Activated T-helper 1 cell treated with anti-CD3 and anti-CD28 coated beads, Interleukin-2, amount 50 U/mL, for 16 hours (primary cell): ENCODE measurements around the gene LRRC45.
A peak's percentile ranks its signal among the peaks of the same experiment; 100 is the strongest.

Source experiments
- DNase-seq, 2 donors: peaks; one replicate each; pipeline ENCODE4 v3.0.0-alpha.2; 2020; ENCODE audit warnings: low read depth in 1 of 2, low spot score in 1 of 2

LRRC45 gene

DNA sequence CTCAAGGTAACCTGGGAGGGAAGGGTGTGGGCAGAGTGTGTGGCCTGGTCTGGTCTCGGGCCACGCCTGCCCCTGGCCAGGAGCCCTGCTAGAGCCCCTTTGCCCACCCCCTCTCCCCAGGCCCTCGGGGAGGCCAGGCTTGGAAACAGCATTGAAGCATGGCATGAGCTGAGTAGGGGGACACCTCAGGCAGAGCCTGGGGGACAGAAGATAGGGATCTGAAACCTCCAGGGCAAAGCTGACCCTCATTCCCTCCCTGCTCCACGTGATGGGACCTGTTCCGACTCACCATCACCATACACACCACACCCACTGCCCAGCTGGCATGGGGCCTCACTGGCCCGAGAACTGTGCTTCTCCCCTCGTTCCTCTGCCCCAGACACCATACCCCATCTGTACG lies 26.0 kb downstream of the LRRC45 start:
- no peak for DNase-seq

DNA sequence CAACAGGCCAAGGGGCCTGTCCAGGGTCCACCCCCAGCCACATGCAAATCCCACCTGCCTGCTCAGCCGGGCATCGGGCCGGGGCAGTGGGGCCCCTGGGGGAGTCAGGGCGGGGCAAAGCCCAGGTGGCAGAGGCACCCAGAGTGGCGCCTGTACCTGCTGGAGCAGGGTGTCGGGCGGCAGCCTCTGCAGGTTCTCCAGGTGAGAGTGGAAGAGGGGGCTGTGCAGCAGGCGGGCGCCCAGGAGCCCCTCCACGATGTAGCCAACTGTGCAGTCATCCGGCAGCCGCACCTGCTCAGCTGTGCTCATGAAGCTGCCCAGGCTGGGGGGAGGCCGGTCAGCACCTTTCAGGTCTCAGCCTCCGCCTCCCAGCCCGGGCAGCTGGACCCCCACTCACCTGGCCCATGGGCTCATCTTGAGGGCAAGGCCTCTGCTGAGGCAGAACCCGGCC lies 26.4 kb downstream of the LRRC45 start:
- no peak for DNase-seq

DNA sequence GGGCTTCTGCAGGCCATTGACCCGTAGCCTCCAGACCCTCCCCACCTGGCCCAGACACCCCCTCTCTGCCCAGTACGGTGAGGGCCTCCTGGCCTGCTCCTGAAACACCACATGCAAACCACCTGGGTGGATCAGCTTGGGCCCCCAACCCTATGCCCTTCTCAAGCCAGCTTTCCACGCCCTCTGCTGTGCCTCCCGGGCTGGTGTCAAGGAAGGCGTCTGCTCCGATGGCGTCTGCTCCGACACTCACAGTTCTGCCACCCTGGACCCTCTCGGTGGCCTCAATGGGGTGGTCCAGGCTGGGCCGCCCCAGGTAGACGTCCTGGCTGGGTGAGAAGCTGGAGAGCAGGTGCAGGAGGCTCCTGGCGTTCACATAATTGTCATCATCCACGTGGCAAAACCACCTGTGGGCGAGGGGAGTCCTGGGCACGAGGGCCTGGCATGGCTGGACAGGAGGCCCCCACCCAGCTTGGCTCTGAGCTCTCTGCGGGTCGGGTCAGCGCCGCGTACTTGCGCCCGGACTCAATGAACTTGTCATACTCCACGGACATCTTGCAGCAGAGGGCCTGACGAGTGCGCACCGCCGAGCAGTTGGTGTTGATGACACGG lies 27.2 kb downstream of the LRRC45 start:
- DNase-seq: no peak

DNA sequence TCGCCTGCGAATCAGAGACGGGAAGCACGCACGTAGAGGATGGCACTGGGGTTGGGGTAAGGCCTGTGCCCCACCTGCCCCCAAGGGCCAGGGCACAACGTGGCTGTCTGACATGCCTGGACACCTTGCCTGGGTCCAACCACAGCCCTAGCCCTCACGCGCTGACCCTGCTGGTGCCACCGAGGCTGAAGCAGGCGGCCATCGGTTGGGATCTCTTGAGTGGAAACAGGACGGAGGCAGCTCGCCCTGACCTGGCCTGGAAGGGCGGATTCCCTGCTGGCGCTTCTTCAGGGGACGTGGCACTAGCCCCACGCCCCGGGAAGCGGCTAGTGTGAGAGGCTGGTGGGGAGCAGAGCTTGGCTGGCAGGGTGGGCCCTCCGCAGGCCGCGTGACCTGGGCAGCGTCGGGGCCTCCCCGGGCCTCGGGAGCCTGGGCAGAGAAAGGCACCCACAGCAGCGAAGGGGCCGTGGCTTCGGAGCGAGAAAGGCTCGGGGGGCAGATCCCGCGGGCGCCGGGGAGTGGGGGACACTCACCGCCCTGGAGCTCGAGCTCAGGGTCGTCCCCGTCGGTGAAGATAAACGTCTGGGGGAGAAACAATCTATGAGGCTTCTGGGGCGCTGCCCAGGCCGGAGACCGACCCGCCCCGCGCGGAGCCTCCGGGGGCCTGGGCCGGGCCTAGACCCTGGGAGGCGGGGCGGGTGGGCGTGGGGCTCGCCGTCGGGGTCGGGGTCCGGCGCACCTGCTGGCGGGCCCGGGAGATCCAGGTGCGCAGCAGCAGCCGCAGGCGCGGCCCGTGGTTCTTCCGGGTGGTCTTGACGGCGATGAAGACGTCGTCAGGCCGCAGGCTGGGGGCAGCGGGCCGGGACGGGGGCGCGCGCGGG lies 27.9 kb downstream of the LRRC45 start:
- no peak for DNase-seq

DNA sequence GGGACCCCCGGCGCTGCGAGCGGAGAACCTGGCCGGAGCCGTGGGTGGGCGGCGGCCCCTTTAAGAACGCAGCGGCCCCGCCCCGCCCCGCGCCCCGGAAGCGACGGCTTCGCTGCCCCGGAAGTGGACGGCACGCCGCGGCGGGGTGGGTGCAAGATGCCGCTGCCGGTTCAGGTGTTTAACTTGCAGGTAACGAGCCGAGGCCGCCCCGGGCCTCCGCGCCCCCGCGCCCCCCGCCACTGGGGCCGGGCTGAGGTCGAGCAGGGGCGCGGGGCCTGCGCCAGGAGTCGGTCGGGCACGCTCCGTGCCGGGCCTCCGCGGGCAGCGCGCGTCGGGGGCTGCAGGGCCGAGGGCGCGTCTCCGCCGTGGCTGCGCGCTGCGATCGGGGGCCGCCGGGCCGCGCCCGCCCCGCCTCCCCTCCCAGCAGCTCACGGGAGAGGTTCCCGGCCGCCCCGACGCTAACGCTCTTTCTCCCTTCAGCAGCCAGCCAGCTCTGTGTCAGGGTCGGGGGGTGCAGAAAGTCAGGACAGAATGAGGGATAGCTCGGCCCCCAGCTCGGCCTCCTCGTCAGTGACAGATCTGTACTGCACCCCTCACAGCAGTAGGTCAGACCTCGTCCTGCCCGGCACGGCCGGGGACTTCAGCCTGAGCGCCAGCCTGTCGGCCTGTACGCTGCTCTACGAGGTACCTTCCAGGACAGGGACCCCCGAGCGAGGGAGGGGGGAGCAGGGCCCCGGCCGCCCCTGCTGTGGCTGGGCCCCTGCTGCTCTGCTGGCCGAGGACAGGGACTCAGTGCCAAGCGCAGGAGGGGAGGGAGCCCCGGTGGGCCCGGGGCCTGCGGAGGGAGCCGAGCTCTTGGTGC lies 28.9 kb downstream of the LRRC45 start, which contains the start of the genes GPS1 and RFNG:
TSS of gene GPS1 (plus strand) at position 123 of the 862 bp plus-strand sequence. CDS start at position 157, 34 bp downstream.
TSS of gene RFNG (minus strand) at position 36 of the 862 bp plus-strand sequence. CDS start 45 bp downstream, outside the sequence.
- peak; percentile 64 to 77 for DNase-seq

DNA sequence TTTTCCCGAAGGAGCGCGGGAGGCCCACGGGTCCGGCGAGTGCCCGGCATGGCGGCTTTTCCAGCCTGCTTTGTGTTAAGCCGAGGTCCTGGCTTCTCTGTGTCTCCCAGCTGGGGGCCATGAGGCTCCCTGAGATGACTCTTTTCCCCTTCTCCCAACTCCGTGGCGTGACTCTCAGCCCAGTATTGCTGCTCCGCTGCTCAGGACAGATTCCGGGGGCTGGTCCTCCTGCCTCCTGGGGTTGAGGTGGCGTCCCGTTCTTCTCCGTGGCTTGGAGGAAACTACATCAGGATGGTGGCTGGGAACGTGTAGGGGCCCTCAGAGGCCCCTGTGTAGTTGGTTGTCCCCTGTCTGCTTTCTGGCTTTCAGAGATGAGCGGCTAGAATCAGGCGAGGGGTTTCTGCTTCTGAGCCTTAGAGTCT lies 29.5 kb downstream of the LRRC45 start:
- no peak for DNase-seq

DNA sequence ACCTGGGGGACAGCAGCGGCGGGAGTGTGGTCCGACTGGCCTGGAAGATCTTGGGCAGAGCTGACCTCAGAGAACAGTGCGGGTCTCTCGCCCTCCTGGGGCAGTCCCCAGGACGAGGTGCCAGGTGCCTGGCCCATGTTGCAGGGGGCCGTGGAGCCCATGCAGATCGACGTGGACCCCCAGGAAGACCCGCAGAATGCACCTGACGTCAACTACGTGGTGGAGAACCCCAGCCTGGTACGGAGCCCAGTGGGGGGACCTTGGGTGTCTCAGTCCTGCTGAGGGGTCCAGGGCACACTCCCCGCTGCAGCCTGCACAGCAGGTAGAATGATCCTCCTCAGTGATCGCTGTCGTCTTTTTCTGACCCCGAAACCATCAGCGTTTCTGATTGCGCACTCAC lies 30.0 kb downstream of the LRRC45 start:
- no peak for DNase-seq

DNA sequence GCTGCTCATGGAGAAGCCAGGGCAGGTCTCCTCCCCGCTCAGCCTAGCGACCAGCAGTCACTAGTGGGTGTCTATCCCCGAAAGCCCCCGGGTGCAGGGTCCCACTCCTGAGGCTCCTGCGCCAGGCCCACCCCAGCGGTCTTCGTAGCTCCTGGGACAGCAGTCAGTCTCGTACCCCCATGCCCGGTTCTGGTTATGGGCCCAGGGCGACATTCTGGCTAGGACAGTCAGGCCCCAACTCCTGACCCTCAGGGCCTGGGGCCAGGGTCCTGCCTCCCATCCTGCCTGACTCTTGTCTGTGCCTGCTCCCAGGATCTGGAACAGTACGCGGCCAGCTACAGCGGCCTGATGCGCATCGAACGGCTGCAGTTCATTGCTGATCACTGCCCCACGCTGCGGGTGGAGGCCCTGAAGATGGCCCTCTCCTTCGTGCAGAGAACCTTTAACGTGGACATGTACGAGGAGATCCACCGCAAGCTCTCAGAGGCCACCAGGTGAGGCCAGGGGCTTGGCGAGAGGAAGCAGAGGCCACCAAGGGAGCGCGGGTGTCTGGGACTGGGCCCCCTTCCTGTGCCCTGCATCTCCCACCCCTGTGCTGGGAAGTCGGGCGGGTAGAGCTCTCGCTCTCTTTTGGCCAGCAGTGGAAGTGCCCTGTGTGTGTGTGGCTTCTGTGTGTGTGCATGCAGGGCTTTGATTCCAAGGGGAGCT lies 30.6 kb downstream of the LRRC45 start:
- DNase-seq: no peak

DNA sequence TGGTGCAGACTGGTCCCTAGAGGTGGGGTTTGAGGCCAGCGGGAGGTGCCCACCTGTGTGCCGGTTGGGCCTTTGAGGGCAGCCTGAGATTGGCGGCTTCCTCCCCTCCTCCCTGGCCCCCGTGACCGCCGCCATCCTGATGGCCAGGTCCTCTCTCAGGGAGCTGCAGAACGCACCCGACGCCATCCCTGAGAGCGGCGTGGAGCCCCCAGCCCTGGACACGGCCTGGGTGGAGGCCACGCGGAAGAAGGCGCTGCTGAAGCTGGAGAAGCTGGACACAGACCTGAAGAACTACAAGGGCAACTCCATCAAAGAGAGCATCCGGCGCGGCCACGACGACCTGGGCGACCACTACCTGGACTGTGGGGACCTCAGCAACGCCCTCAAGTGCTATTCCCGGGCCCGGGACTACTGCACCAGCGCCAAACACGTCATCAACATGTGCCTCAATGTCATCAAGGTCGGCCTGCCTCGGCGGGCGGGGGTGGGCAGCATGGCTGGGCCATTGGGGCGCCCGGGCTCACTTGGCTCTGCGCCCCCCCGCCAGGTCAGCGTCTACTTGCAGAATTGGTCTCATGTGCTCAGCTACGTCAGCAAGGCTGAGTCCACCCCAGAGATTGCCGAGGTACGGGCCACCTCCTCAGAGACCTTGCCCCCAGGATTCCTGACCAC lies 31.4 kb downstream of the LRRC45 start:
- no peak for DNase-seq

DNA sequence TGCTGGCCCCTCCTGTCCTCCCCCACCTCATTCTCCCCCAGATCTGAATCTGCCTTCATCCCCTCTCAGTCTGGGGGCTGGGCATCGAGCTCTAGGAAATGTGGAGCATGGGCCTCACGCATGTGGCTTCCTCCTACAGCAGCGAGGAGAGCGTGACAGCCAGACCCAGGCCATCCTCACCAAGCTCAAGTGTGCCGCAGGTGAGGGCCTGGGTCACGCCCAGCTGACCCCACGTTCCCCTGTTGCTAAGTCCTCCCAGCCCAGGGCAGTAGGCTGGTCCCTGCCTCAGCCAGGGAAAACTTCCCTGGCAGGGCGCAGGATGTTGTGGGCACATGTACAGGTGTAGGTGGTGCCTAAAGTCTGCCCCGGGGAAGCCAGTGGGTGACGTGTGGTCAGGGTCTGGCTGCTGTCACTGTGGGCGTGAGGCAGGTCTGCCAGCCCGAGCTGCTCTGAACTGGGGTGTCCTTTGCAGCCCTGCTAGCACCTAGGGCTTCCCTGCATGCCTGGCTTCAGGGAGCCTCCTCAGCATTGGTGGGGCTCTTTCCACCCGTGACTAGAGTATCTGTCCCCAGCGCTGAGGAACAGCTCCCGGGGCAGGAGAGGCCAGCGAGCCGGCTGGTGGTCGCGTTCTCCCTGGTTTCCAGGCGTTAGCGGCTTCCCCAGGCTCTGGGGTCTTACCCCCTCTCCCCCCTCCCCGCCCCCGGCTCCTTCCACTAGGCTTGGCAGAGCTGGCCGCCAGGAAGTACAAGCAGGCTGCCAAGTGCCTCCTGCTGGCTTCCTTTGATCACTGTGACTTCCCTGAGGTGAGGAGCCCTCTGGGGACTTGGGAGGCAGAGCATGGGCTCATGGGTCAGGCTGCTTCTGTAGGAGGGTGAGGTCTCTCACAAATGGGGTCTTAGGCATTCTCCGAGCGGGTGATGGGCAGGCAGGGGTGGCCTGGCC lies 32.2 kb downstream of the LRRC45 start:
- DNase-seq: no peak

DNA sequence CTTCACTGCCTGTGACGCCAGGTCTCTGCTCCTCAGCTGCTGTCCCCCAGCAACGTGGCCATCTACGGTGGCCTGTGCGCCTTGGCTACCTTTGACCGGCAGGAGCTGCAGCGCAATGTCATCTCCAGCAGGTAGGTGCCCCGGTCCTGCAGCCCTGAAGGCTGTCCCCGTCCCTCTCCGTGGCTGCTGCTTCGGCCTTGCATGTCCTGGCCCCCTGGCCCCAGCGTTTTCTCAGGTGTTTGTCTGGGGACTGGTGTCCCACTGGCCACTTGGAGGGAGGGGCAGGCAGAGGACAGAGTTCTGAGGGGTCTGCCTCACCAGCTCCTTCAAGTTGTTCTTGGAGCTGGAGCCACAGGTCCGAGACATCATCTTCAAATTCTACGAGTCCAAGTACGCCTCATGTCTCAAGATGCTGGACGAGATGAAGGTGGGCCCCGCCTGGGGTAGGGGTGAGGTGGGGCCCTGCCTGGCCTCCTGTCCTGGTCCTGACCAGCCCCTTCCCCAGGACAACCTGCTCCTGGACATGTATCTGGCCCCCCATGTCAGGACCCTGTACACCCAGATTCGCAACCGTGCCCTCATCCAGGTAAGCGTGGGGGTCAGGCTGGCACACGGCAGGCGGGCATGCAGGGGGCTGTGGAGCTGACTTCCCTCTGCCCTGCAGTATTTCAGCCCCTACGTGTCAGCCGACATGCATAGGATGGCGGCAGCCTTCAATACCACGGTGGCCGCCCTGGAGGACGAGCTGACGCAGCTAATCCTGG lies 33.0 kb downstream of the LRRC45 start:
- no peak for DNase-seq

DNA sequence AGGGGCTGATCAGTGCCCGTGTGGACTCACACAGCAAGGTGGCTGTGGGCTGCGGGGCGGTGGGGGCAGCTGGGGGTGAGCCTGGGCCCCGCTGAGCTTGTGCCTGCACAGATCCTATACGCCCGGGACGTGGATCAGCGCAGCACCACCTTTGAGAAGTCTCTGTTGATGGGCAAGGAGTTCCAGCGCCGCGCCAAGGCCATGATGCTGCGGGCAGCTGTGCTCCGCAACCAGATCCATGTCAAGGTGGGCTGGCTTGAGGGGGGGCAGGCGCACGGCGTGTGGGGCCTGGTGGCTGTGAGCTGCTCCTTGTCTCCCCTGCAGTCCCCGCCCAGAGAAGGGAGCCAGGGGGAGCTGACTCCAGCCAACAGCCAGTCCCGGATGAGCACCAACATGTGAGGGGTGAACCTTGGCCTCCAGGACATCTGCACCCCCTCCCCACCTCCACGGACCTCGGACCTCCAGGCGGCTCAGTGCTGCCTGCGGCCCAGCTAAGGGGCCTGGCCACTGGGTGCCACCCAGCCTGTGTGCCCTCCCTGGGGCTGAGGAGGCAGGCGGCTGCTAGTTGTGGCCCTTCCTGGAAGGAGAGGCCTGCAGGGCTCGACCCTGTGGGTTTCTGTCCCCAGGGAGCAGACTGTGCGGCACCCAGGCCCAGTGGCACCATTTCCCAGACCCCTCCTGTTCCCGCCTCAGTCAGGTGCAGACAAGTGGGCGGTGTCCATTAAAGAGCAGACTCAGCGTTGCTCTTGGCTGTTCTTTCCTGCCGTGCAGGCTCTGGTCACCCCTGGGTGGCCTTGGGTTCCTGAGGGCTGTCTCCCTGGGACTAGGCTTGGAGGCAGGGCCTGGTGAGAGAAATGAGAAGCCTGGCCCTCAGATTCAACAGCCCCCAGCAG lies 33.9 kb downstream of the LRRC45 start:
- DNase-seq: no peak

DNA sequence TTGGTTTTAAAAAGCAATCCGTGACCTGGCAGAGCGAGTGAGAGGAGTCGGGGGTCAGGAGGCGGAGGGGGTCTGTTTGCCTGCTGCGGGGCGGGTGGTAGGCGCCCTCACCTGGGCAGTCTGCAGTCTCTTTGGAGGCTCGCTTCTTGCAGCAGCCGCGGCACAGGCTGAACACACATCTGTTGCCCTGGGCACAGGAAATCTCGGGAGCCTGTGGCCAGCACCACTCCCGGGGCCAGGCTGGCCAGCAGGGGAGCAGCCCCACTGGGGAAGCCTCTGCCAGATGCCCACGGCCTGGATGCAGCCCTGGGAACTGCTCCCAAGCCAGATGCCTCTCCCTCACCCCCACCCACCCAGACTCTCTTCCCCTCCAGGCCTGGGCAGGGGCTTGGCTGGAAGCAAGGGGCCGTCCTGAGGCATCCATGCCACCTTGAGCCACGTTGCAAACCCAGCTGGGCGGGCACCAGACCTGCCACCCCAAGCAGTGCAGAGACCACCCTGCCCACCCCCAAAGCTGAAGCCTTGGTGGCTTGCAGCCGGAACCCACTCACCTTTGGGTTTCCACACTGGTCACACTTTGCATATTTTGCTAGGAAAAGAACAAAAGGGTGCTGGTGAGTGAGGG lies 35.2 kb downstream of the LRRC45 start:
- DNase-seq: no peak

DNA sequence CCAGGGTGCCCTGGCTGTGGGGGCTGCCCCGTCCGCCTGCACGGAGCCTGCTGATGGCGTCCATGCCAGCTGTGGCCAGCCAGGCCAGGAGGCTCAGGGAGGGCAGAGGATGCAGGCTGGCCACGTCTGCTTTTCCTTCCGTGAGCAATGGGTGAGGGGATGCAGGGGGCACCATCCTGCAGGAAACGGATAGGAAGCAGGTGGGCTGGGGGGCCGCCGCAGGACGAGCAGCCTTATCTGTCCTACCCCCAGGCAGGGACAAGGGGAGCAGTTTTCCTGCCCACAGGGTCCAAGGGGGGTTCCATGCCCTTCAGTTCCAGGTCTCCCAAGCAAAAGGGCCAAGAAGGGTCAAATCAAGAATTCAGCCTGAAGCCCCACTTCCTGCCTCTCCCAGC lies 35.7 kb downstream of the LRRC45 start:
- no peak for DNase-seq

DNA sequence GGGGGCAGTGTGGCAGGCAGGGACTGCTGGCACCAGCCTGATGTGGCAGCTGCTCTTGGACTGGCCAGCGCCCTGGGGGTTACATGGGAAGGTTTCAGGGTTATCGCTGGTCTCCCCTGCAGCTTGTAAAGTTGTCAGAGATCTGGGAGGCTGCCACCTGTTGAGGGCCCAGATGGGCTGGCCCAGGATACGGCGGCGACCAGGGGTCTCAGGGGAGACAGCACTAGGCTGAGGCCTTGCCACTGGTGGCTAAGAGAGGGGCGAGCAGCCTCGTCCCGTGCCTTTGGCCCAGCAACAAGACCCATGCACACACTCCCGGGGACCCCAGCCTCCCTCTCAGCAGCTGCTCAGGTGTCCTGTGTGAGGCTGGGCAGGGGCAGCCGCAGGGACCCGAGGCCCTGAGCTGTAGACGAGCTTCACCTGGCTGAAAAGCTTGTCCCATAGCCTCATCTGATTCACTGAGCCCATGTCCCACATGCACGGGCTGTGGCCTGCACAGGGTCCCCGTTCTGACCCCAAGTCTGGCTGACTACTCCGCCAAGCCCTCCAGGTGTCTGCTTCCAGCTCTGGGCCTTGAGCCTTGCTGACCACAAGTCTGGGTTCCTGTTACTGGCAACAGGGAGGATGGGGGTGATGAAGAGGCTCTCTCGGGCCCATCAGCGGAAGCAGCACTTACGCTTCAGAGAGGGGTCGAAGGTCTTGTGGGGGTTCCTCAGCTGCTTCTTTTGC lies 36.3 kb downstream of the LRRC45 start:
- DNase-seq: no peak

DNA sequence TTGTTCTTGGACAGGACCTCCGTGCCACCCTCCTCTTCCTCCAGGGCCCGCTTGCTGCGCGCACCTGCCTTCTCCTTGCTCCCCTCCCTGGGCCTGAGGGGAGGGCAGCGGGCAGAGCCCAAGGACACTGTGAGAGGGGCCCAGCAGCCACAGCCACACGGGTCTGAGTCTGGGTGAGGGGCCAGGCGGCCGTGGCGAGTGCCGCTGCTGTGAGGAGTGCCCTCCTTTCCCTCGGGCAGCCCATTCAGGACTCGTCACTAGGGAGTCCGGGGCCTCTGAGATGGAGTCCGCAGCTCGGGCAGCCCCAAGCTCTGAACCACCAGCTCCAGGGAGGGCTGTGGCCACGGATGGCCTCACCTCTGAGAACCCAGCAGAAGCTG lies 36.9 kb downstream of the LRRC45 start:
- DNase-seq: no peak
